Measurements from ENCODE around the gene FAXDC2.

Gene FAXDC2

GRCh38 chr5:154770111-154770510 is 80.3 kb downstream of the FAXDC2 start:
- no peak overlapping the region for H3K9ac ChIP-seq
- H3K4me3 ChIP-seq (ENCODE audit: low read depth, low read length), result no peak overlapping the region
- H3K4me2 ChIP-seq (ENCODE audit: low read length), result no peak overlapping the region
- H3K9me3 ChIP-seq (ENCODE audit: control insufficient read depth, low read length), result no peaks in the 10 kb centered on the region
- H3K79me2 ChIP-seq, result peaks cover 71% of the 10 kb centered on the region
- H3K27ac ChIP-seq, result peak overlapping the region; percentile 58
- H3K36me3 ChIP-seq (ENCODE audit: control insufficient read depth, insufficient read depth, low read length), result no peaks in the 10 kb centered on the region
- H3K4me1 ChIP-seq, result peaks cover 30% of the 10 kb centered on the region
- H3K27me3 ChIP-seq (ENCODE audit: control insufficient read depth, insufficient read depth, low read length), result no peaks in the 10 kb centered on the region
- H2AFZ ChIP-seq, result no peak overlapping the region
- TF ChIP-seq, protein P1, sequence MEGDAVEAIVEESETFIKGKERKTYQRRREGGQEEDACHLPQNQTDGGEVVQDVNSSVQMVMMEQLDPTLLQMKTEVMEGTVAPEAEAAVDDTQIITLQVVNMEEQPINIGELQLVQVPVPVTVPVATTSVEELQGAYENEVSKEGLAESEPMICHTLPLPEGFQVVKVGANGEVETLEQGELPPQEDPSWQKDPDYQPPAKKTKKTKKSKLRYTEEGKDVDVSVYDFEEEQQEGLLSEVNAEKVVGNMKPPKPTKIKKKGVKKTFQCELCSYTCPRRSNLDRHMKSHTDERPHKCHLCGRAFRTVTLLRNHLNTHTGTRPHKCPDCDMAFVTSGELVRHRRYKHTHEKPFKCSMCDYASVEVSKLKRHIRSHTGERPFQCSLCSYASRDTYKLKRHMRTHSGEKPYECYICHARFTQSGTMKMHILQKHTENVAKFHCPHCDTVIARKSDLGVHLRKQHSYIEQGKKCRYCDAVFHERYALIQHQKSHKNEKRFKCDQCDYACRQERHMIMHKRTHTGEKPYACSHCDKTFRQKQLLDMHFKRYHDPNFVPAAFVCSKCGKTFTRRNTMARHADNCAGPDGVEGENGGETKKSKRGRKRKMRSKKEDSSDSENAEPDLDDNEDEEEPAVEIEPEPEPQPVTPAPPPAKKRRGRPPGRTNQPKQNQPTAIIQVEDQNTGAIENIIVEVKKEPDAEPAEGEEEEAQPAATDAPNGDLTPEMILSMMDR (IDR thresholded peaks at IDR 0.05), result no peak

All from parathyroid adenoma (tissue), 2 donors.